Adrenal gland (tissue), 12 donors: ENCODE measurements around the gene PSMD13. TPM values are rescaled to one million over a fixed set of nuclear protein-coding genes. Genes with fewer than 3 reads are reported as not detected.

Experiments
- DNase-seq, 7 donors: peaks; one replicate each; pipeline ENCODE4 v3.0.0-alpha.2; 2019 to 2020
- H3K27ac ChIP-seq, 5 donors: fragments of 200-600 bp; sonication (generic) in 4 of 5; 1 replicate in 3 of 5; 2 replicates in 2 of 5; pipeline versions ENCODE4 v1.5.1 to v1.8.0; 2016 to 2020; ENCODE audit warnings: mild to moderate bottlenecking in 1 of 5
- H3K27me3 ChIP-seq: fragments of 200-600 bp; 2 replicates; pipeline ENCODE4 v1.8.0; 2021
- H3K36me3 ChIP-seq, 2 donors: fragments of 200-600 bp; replicated peaks in 1 of 2; 1 replicate in 1 of 2; 2 replicates in 1 of 2; pipeline versions ENCODE4 v1.5.1 to v1.8.0; 2018 to 2022
- H3K4me1 ChIP-seq, 2 donors: fragments of 200-600 bp; replicated peaks in 1 of 2; 1 replicate in 1 of 2; 2 replicates in 1 of 2; pipeline versions ENCODE4 v1.5.1 to v1.8.0; 2018 to 2021
- H3K4me3 ChIP-seq, 4 donors: fragments of 200-600 bp; sonication (generic) in 3 of 4; one replicate each; pipeline ENCODE4 v1.5.1; 2016 to 2018
- H3K9me3 ChIP-seq, 3 donors: fragments of 200-600 bp; sonication (generic) in 1 of 3; replicated peaks in 1 of 3; 1 replicate in 2 of 3; 2 replicates in 1 of 3; pipeline versions ENCODE4 v1.5.1 to v1.8.0; 2016 to 2021
- POLR2A ChIP-seq, 2 donors: fragments of 450-650 bp; IDR thresholded peaks; one replicate each; pipeline ENCODE4 v1.6.1; 2017; ENCODE audit warnings: antibody characterized with exemption in 2 of 2, mild to moderate bottlenecking in 2 of 2, moderate library complexity in 1 of 2
- WGBS, 4 donors: extraction: QIAGEN DNeasy Blood & Tissue Kit in 2 of 4; methylation state at CpG; one replicate each; pipeline versions ENCODE4 v1.1.5 to v1.1.7; 2013 to 2017; 5-methylcytosine and 5-hydroxymethylcytosine counted together
- intact Hi-C, 2 donors: fragments of 100-400 bp; cut with DNase I; formaldehyde crosslinking; loops; one replicate each; pipeline versions ENCODE4 v1.14.1 to v1.15.0; 2022 to 2023
- polyA plus RNA-seq, 3 donors: library from polyadenylated mRNA; stranded (reverse); fragments of 200-250 nt in 2 of 3; fragments of 350-450 nt in 1 of 3; fragmentation: Illumina TruSeq in 1 of 3; extraction: RNeasy Lipid Tissue Mini Kit (QIAGEN cat#74804) in 1 of 3; gene quantifications; one replicate each; pipeline ENCODE4 v1.2.3, GENCODE V29; 2013 to 2014
- total RNA-seq, 9 donors: library from RNA; depleted of rRNA in 4 of 9; stranded (reverse); fragments of >200 nt in 4 of 9; fragments of 120-200 nt in 1 of 9; fragmentation: NEBNext Ultra II Directional in 1 of 9; extraction: Animal tissue kit (Norgen Biotek cat#: 25700) in 1 of 9; gene quantifications; one replicate each; pipeline versions ENCODE4 v1.1.0 to v1.2.4, GENCODE V29; 2013 to 2023
- TF ChIP-seq, protein P1 (sequence below), 6 experiments: fragments of 450-650 bp in 4 of 6; fragments of 200-600 bp in 2 of 6; sonication (generic) in 1 of 6; IDR thresholded peaks; 1 replicate in 5 of 6; 2 replicates in 1 of 6; pipeline versions ENCODE4 v1.5.1 to v1.8.0; 2016 to 2021; ENCODE audit warnings: antibody characterized with exemption in 6 of 6, mild to moderate bottlenecking in 2 of 6, moderate library complexity in 1 of 6
- donor health status: healthy with polysubstance abuse.
- donor health status: Bipolar disorder and iron deficiency.
- donor health status: DM: yes; HTN: yes; CAD: no.
- donor health status: DM: no; HTN: no; CAD: no.
- donor health status: DM: no; HTN: no; CAD: no.
- donor health status: DM: yes; HTN: yes; CAD: no.

Gene PSMD13
- total and polyA plus RNA-seq, 12 donors = 62.2 to 174 (median 89.4) TPM

DNA sequence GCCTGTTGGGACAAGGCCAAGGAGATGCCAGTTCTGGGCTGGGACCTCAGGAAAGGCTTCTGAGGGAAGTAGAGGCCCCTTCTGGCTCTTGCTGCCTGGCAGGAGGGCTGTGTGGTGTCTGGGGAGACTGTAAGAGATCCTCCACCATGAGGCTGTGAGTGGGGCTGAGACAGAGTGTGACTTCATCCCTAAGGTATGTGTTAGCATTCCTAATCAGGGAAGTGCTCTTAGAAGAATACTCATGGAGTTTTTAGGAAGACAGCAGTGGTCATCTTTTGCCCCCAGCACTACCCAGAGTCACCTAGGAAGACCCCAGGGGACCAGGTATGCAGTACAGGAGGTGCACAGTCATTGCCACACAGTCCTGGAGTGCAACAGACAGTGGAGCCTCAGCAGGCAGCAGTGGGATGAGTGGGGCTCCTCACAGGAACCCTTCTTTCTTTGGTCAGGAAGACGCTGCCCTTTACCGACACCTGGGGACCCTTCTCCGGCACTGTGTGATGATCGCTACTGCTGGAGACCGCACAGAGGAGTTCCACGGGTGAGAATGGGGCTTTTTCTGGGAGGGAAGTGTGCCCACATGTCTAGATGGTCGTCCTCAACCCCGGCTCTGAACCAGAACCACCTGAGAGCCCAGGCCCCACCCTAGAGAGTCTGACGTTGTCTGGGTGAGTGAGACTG, 26.5 kb upstream of the PSMD13 start:
- peak overlapping the region in 2 of 5 donors; percentile 8 to 99 for H3K27ac ChIP-seq
- intact Hi-C loops = no loop called here
- peak in 3 of 7 donors; percentile 15 to 50 (median 17) for DNase-seq
- H3K9me3 ChIP-seq = no peaks in the 10 kb centered on the region
- peaks cover 19 to 30% of the 10 kb centered on the region in 2 donors for H3K4me1 ChIP-seq
- WGBS, 4 donors = 82 to 90% (median 87%) methylated on average over 7 to 9 of the region's 9 CpGs
- no peak for TF ChIP-seq POLR2A (IDR thresholded peaks at IDR 0.05)
- TF ChIP-seq, protein P1, sequence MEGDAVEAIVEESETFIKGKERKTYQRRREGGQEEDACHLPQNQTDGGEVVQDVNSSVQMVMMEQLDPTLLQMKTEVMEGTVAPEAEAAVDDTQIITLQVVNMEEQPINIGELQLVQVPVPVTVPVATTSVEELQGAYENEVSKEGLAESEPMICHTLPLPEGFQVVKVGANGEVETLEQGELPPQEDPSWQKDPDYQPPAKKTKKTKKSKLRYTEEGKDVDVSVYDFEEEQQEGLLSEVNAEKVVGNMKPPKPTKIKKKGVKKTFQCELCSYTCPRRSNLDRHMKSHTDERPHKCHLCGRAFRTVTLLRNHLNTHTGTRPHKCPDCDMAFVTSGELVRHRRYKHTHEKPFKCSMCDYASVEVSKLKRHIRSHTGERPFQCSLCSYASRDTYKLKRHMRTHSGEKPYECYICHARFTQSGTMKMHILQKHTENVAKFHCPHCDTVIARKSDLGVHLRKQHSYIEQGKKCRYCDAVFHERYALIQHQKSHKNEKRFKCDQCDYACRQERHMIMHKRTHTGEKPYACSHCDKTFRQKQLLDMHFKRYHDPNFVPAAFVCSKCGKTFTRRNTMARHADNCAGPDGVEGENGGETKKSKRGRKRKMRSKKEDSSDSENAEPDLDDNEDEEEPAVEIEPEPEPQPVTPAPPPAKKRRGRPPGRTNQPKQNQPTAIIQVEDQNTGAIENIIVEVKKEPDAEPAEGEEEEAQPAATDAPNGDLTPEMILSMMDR (IDR thresholded peaks at IDR 0.05) = no peak
- H3K4me3 ChIP-seq = no peak overlapping the region
- no peaks in the 10 kb centered on the region for H3K27me3 ChIP-seq
- H3K36me3 ChIP-seq = peaks cover 0 to 61% of the 10 kb centered on the region in 2 donors

DNA sequence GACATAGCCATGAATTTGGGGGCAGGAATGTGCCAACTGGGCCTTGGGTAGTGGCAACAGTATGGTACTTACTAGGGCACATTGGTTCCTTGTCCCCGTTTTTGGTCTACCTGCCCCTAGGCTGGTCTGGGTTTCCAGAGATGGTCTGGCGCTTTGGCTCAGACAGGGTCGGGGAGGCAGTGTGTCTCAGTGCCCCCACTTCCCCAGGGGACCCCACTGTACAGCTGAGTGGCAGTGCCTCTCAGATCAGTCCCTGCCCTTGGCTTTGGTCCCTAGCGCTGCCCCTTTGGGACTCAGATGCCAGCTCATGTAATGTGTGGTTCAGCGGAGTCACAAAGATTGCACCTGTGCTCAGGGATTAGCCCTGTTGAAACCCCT, 26.0 kb upstream of the PSMD13 start:
- intact Hi-C loops = no loop called here
- no peak for TF ChIP-seq POLR2A (IDR thresholded peaks at IDR 0.05)
- Histone ChIP-seq H3K27me3 (no peaks in the 10 kb centered on the region), H3K36me3 (peaks cover 0 to 60% of the 10 kb centered on the region in 2 donors), H3K4me1 (peaks cover 18 to 25% of the 10 kb centered on the region in 2 donors), H3K9me3 (no peaks in the 10 kb centered on the region), H3K27ac (peak overlapping the region in 2 of 5 donors; percentile 8 to 27), H3K4me3 (no peak overlapping the region)
- peak in 2 of 7 donors; percentile 14 to 22 for DNase-seq
- WGBS, 4 donors = 90 to 97% (median 92%) methylated on average over 3 to 5 of the region's 5 CpGs

DNA sequence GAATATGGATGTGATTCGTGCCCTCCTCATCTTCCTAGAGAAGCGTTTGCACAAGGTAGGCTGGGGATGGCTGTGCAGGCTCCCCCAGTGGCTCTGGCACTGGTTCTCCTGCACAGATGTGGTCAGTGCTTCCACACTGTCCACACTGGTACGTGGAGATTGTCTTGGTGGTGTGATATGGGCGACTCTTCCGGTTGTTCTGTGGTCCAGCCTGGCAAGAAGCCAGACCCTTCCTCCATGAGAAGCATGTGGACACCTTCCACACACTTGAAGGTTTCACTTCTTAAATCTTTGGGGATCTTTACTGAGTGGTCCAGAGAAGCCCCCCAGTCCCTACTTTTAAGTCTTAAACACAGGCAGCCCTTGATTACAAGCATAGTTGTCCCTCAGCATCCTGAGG, 25.5 kb upstream of the PSMD13 start:
- peak in 3 of 7 donors; percentile 14 to 55 (median 28) for DNase-seq
- H3K9me3 ChIP-seq = no peaks in the 10 kb centered on the region
- no peak for TF ChIP-seq POLR2A (IDR thresholded peaks at IDR 0.05)
- TF ChIP-seq, protein P1 (IDR thresholded peaks at IDR 0.05) = no peak
- intact Hi-C loops = no loop called here
- 64 to 79% (median 71%) methylated on average over 5 of the region's 5 CpGs for WGBS, 4 donors
- no peak overlapping the region for H3K4me3 ChIP-seq
- peaks cover 0 to 60% of the 10 kb centered on the region in 2 donors for H3K36me3 ChIP-seq
- peaks cover 13 to 20% of the 10 kb centered on the region in 2 donors for H3K4me1 ChIP-seq
- no peak overlapping the region for H3K27ac ChIP-seq
- H3K27me3 ChIP-seq = no peaks in the 10 kb centered on the region

DNA sequence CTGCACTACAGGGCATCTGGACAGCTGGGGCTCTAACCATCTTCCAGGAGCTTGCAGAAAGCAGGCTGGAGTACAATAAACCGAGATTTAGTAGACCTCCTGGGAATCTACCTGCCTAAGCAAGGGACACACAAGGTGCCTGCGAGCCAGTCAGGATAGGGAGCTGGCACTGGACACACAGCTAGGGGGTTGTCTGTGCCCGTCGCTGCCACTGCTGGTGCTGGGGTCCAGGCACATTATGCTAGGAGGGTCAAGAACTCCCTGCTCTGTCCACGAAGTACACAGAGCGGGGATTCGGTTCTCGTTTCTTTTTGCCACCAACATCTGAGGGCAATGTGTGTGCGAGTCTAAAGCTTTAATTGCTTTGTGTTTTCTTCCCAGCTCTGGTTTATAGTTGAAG, 25.0 kb upstream of the PSMD13 start:
- TF ChIP-seq, protein P1 (IDR thresholded peaks at IDR 0.05) = no peak
- TF ChIP-seq POLR2A (IDR thresholded peaks at IDR 0.05) = no peak
- peak in 2 of 7 donors; percentile 18 to 40 for DNase-seq
- no peak overlapping the region for H3K27ac ChIP-seq
- H3K27me3 ChIP-seq = no peaks in the 10 kb centered on the region
- peaks cover 0 to 60% of the 10 kb centered on the region in 2 donors for H3K36me3 ChIP-seq
- no peak overlapping the region for H3K4me3 ChIP-seq
- H3K9me3 ChIP-seq = no peaks in the 10 kb centered on the region
- WGBS, 4 donors = 78 to 93% (median 85%) methylated on average over 9 of the region's 9 CpGs
- intact Hi-C loops = no loop called here
- H3K4me1 ChIP-seq = peaks cover 12 to 18% of the 10 kb centered on the region in 2 donors
